ENCODE measurements around the gene LRRC47. TPM values are rescaled to one million over a fixed set of nuclear protein-coding genes. Genes with fewer than 3 reads are reported as not detected.

Gene LRRC47
- total RNA-seq, 1 donor from 2014 or later: 54.0 TPM

- no peak for DNase-seq (ENCODE audit: low spot score)
These were observed 62.3 kb downstream of the LRRC47 start for GRCh38 chr1:3733883-3734589.

- no peak for DNase-seq (ENCODE audit: low spot score)
These were observed 63.0 kb downstream of the LRRC47 start for GRCh38 chr1:3733094-3733882.

- DNase-seq (ENCODE audit: low spot score): no peak
These were observed 63.7 kb downstream of the LRRC47 start for GRCh38 chr1:3732434-3733093.

DNA sequence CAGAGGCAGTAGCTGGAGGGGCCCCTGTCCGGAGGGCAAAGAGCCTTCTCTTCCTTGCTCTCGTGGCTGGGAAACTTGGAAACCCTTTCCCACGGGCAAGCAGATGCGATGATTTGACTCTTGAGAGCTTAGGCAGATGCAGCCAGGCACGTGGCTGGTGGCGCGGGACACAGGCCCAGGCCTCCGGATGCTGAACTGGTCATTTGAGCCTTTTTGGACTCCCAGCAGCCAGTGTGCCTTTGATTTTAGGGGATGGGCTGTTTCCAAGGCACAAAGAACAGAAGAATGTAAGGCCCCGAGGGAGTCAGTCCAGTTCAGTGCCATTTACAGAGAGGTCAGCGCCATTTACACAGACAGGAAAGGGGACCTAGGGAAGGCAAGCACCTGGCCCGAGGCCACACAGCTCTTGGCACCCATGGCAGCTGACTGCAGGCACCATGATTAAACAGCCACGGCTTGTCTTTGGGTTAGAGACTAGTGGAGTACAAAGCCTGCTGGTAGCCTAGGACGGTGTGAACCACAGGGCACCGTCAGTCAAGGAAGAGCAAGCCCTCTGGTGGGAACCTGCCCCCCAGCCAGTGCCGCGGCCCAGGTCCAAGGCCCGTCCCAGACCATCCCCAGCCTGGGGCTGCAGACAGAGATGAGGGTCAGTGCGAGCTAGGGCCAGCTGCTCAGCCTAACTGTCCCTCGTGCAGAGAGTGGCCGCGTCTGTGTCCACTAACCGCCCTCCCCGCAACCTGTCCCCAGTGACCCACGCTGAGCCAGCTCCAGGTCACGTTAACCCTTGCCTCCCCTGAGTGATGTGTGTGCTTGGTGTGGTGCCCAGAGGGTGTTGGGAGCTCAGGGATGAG, 64.5 kb downstream of the LRRC47 start:
- no peak for DNase-seq (ENCODE audit: low spot score)

GRCh38 chr1:3730543-3731247, 65.6 kb downstream of the LRRC47 start:
- DNase-seq (ENCODE audit: low spot score): no peak

DNA sequence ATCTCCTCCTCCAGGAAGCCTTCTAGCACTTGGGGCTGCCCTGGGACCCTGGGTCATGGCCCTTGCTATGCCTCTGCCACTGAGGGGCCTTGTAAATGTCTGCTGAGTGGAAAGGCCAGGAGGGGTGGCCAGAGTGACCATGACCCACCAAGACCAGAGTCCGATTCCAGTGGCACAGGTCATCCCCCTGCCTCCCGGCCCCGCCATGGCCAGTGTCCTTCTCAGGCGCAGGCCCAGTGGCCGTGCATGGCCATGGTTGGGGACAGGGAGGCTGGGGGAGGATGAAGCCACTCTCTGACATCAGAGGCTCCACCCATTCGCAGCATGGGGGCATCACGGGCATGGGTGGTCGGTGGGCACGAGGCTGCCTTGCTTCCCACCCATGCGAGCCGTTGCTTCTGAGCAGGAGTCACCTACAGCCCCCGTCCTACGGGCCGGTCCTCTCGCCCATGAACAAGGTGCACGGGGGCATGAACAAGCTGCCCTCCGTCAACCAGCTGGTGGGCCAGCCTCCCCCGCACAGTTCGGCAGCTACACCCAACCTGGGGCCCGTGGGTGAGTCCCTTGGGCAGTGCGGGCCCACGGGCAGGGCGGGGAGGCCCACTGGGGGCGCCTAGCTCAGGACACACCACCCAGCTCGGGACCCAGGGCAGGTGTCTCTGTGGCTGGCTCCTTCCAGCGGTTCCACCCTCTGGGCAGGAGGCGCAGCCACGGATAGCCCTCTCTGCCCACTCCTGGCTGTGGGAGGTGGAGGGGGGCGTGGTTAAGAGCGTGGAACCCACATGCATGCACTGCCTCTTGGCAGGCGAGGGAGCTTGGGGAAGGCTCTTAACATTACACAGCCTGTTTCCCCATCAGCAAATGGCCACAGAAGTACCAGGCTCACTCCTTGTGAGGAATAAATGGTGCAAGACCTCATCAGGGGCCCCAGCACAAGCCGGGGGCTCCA, 66.4 kb downstream of the LRRC47 start:
- DNase-seq (ENCODE audit: low spot score): no peak

Other genes with a start within 250 kb of the LRRC47 start
- gene MEGF6, start 185.0 kb downstream of the LRRC47 start, total RNA-seq: 22.2 TPM
- gene TPRG1L, start 171.5 kb downstream of the LRRC47 start, total RNA-seq: 54.7 TPM
- 18.3 TPM for gene WRAP73, start 146.4 kb downstream of the LRRC47 start, total RNA-seq
- gene TP73, start 144.0 kb downstream of the LRRC47 start, total RNA-seq: 3.7 TPM
- not detected for gene CCDC27, start 44.0 kb downstream of the LRRC47 start, total RNA-seq
- gene SMIM1, start 23.7 kb downstream of the LRRC47 start, total RNA-seq: 9.6 TPM
- gene CEP104, start 60.7 kb upstream of the LRRC47 start, total RNA-seq: 50.2 TPM
- 6.1 TPM for gene DFFB, start 61.0 kb upstream of the LRRC47 start, total RNA-seq
- 23.2 TPM for gene C1orf174, start 103.8 kb upstream of the LRRC47 start, total RNA-seq

All from ureter (tissue), 1 donor.